Measurements from ENCODE around the gene MYOF. TPM values are rescaled to one million over a fixed set of nuclear protein-coding genes. Genes with fewer than 3 reads are reported as not detected.

Gene MYOF
- total RNA-seq, 1 experiment from 2014 or later, result 376 TPM

GRCh38 chr10:93383562-93383981 lies 98.6 kb downstream of the MYOF start:
- no TSS peak for BruUV-seq (replicated peaks)
- no peak for DNase-seq (ENCODE audit: low read depth, low spot score)
- peaks cover 10% of the 10 kb centered on the region; the same call in 1 of the 2 replicates for H3K4me1 ChIP-seq (ENCODE audit: control insufficient read depth, insufficient read depth, low read length)
- TF ChIP-seq POLR2AphosphoS5 (IDR thresholded peaks at IDR 0.05; ENCODE audit: low read depth, low read length) (no peak), SIN3A (IDR thresholded peaks at IDR 0.05; ENCODE audit: borderline replicate concordance, insufficient read depth, low read depth, low read length) (no peak), TCF7L2 (IDR thresholded peaks at IDR 0.05; ENCODE audit: low read depth, low read length) (no peak)
- TF ChIP-seq, protein P1, sequence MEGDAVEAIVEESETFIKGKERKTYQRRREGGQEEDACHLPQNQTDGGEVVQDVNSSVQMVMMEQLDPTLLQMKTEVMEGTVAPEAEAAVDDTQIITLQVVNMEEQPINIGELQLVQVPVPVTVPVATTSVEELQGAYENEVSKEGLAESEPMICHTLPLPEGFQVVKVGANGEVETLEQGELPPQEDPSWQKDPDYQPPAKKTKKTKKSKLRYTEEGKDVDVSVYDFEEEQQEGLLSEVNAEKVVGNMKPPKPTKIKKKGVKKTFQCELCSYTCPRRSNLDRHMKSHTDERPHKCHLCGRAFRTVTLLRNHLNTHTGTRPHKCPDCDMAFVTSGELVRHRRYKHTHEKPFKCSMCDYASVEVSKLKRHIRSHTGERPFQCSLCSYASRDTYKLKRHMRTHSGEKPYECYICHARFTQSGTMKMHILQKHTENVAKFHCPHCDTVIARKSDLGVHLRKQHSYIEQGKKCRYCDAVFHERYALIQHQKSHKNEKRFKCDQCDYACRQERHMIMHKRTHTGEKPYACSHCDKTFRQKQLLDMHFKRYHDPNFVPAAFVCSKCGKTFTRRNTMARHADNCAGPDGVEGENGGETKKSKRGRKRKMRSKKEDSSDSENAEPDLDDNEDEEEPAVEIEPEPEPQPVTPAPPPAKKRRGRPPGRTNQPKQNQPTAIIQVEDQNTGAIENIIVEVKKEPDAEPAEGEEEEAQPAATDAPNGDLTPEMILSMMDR (IDR thresholded peaks at IDR 0.05), result no peak
- TF ChIP-seq, protein P2, sequence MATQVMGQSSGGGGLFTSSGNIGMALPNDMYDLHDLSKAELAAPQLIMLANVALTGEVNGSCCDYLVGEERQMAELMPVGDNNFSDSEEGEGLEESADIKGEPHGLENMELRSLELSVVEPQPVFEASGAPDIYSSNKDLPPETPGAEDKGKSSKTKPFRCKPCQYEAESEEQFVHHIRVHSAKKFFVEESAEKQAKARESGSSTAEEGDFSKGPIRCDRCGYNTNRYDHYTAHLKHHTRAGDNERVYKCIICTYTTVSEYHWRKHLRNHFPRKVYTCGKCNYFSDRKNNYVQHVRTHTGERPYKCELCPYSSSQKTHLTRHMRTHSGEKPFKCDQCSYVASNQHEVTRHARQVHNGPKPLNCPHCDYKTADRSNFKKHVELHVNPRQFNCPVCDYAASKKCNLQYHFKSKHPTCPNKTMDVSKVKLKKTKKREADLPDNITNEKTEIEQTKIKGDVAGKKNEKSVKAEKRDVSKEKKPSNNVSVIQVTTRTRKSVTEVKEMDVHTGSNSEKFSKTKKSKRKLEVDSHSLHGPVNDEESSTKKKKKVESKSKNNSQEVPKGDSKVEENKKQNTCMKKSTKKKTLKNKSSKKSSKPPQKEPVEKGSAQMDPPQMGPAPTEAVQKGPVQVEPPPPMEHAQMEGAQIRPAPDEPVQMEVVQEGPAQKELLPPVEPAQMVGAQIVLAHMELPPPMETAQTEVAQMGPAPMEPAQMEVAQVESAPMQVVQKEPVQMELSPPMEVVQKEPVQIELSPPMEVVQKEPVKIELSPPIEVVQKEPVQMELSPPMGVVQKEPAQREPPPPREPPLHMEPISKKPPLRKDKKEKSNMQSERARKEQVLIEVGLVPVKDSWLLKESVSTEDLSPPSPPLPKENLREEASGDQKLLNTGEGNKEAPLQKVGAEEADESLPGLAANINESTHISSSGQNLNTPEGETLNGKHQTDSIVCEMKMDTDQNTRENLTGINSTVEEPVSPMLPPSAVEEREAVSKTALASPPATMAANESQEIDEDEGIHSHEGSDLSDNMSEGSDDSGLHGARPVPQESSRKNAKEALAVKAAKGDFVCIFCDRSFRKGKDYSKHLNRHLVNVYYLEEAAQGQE (IDR thresholded peaks at IDR 0.05; ENCODE audit: insufficient read depth in 1 of 2, low read depth in 2 of 2, low read length in 1 of 2), result no peak
- H3K36me3 ChIP-seq (ENCODE audit: control insufficient read depth, insufficient read depth, low read length), result peaks cover 45% of the 10 kb centered on the region
- no peaks in the 10 kb centered on the region for H3K9me3 ChIP-seq (ENCODE audit: control insufficient read depth, insufficient read depth, low read depth, low read length)
- intact Hi-C loops (cut with micrococcal nuclease; ENCODE audit: unreplicated experiment), result no loop called here
- no peak overlapping the region for H3K4me3 ChIP-seq (ENCODE audit: low read depth in 2 of 2, low read length in 2 of 2)
- peak; percentile 62 for ATAC-seq
- no peaks in the 10 kb centered on the region for H3K27me3 ChIP-seq (ENCODE audit: control insufficient read depth, insufficient read depth, low read length)
- POLR2A ChIA-PET, result interaction anchor here (0.6 kb wide), 1 partner anchor 99 kb away, joined by 5 read pairs; no protein-coding TSS in a partner anchor
- CTCF ChIA-PET, result no interaction called here
- H3K27ac ChIP-seq (ENCODE audit: low read length), result peak overlapping the region; percentile 40; the same call in 1 of the 2 replicates
- in situ Hi-C loops (cut with HindIII; ENCODE audit: low pct_unique_long_range_greater_than_20kb, low sequenced_read_pairs), result no loop called here

GRCh38 chr10:93379731-93380575 lies 102.2 kb downstream of the MYOF start:
- Histone ChIP-seq H3K27me3 (ENCODE audit: control insufficient read depth, insufficient read depth, low read length) (no peaks in the 10 kb centered on the region), H3K36me3 (ENCODE audit: control insufficient read depth, insufficient read depth, low read length) (peaks cover 60% of the 10 kb centered on the region), H3K4me1 (ENCODE audit: control insufficient read depth, insufficient read depth, low read length) (peaks cover 31% of the 10 kb centered on the region), H3K4me3 (ENCODE audit: low read depth in 2 of 2, low read length in 2 of 2) (no peak overlapping the region), H3K27ac (ENCODE audit: low read length) (no peak overlapping the region; the same call in 1 of the 2 replicates), H3K9me3 (ENCODE audit: control insufficient read depth, insufficient read depth, low read depth, low read length) (no peaks in the 10 kb centered on the region)
- ChIA-PET CTCF (interaction anchor here (0.9 to 4.2 kb wide), 2 partner anchors 102 kb away, joined by 3 to 37 read pairs; partner anchors contain the start of gene MYOF), POLR2A (interaction anchor here (2.1 kb wide), 1 partner anchor 102 kb away, joined by 4 read pairs; the partner anchor contains the start of gene MYOF)
- no peak for DNase-seq (ENCODE audit: low read depth, low spot score)
- TF ChIP-seq, protein P1 (IDR thresholded peaks at IDR 0.05), result no peak
- no peak for TF ChIP-seq POLR2AphosphoS5 (IDR thresholded peaks at IDR 0.05; ENCODE audit: low read depth, low read length)
- TF ChIP-seq, protein P2 (IDR thresholded peaks at IDR 0.05; ENCODE audit: insufficient read depth in 1 of 2, low read depth in 2 of 2, low read length in 1 of 2), result no peak
- TF ChIP-seq TCF7L2 (IDR thresholded peaks at IDR 0.05; ENCODE audit: low read depth, low read length), result no peak
- TF ChIP-seq SIN3A (IDR thresholded peaks at IDR 0.05; ENCODE audit: borderline replicate concordance, insufficient read depth, low read depth, low read length), result no peak
- intact Hi-C loops (cut with micrococcal nuclease; ENCODE audit: unreplicated experiment), result no loop called here
- no TSS peak for BruUV-seq (replicated peaks)
- in situ Hi-C loops (cut with HindIII; ENCODE audit: low pct_unique_long_range_greater_than_20kb, low sequenced_read_pairs), result no loop called here
- no peak for ATAC-seq
